Esophagus muscularis mucosa (tissue), 4 donors: Measurements from ENCODE around the gene THYN1.

Experiments used
- EP300 ChIP-seq: sonication (generic); formaldehyde crosslinking; IDR thresholded peaks from one replicate; pipeline ENCODE4 v1.6.1; 2017; ENCODE audit warnings: antibody characterized with exemption
- POLR2A ChIP-seq: fragments of 450-650 bp; IDR thresholded peaks from one replicate; pipeline ENCODE4 v1.6.1; 2017; ENCODE audit warnings: antibody characterized with exemption, moderate library complexity, mild to moderate bottlenecking, low read depth
- POLR2AphosphoS5 ChIP-seq, 2 donors: sonication (generic); formaldehyde crosslinking; IDR thresholded peaks; one replicate each; pipeline ENCODE4 v1.6.1; 2017; ENCODE audit warnings: antibody characterized with exemption in 2 of 2
- TF ChIP-seq, protein P1 (sequence below), 3 experiments: fragments of 200-600 bp in 2 of 3; fragments of 450-650 bp in 1 of 3; sonication (generic) in 2 of 3; IDR thresholded peaks; one replicate each; pipeline ENCODE4 v1.5.1; 2017 to 2019; ENCODE audit warnings: antibody characterized with exemption in 3 of 3, mild to moderate bottlenecking in 2 of 3, moderate library complexity in 1 of 3

DNA sequence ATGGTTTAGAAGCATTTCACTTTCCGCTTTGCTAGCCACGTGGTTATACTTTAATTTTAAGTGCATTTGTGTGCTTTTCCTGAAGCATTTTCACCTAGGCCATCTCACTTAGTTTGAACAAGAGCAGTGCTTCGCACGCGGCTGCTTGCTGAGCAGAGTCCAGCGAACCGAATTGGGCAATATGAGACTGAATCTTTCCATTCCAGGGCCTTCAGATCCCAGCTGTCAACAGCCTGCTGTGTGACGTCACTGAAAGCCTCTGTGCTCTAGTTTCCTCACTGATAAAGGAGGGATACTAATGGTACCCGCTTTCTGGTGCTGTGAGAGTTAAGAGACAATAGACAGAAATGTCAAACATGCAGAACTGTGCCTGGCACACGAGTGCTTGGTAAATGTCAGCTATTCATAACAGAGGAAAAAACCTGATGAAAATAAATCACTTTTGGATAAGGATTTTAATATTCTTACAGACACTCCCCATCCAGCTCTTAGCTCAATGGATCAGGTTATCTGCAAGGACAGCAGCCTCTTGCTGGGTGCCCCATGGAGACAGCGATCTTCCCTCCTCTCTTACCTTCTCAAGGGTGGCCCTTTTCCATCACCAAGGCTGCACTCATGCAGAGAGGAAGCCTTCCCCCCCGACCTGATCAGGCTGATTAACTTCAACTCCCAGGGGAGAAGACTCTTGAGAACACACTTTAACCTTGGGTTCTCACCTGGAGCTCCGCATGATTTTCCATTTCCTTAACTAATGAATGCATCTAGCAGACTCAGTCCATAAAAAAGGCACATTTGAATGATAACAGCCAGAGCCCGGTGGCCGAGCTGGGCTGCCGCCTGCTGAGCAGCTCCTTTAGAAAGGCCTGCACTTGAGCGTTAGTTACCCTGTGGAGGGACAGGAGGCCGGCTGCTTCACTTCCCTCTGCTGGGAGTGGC is 19.5 kb upstream of the THYN1 start:
- no peak for TF ChIP-seq POLR2AphosphoS5 (IDR thresholded peaks at IDR 0.05)
- TF ChIP-seq, protein P1, sequence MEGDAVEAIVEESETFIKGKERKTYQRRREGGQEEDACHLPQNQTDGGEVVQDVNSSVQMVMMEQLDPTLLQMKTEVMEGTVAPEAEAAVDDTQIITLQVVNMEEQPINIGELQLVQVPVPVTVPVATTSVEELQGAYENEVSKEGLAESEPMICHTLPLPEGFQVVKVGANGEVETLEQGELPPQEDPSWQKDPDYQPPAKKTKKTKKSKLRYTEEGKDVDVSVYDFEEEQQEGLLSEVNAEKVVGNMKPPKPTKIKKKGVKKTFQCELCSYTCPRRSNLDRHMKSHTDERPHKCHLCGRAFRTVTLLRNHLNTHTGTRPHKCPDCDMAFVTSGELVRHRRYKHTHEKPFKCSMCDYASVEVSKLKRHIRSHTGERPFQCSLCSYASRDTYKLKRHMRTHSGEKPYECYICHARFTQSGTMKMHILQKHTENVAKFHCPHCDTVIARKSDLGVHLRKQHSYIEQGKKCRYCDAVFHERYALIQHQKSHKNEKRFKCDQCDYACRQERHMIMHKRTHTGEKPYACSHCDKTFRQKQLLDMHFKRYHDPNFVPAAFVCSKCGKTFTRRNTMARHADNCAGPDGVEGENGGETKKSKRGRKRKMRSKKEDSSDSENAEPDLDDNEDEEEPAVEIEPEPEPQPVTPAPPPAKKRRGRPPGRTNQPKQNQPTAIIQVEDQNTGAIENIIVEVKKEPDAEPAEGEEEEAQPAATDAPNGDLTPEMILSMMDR (IDR thresholded peaks at IDR 0.05), result no peak
- no peak for TF ChIP-seq POLR2A
- TF ChIP-seq EP300, result no peak
